Measurements from ENCODE around the gene GTSE1.

Gene GTSE1

DNA sequence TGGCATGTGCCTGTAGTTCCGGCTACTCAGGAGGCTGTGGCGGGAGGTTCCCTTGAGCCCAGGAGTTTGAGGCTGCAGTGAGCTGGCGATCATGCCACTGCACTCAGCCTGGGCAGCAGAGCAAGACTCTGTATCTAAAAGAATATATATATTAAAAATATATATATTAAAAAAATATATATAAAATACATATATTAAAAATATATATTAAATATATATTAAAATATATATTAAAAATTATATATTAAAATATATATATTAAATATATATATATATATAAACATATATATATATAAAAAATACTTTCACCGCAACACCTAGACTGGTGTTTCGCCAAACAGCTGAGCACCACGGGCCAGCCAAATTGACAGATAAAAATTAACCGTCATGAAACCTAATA lies 20.1 kb upstream of the GTSE1 start:
- Histone ChIP-seq H3K4me1 (ENCODE audit: control insufficient read depth in 1 of 2, insufficient read depth in 2 of 2, low read length in 2 of 2) (no peaks in the 10 kb centered on the region), H3K36me3 (ENCODE audit: control insufficient read depth in 1 of 2, insufficient read depth in 2 of 2, low read length in 2 of 2) (peaks cover 69 to 90% of the 10 kb centered on the region in 2 donors), H3K27ac (ENCODE audit: low read length) (no peak overlapping the region), H3K9me3 (ENCODE audit: control insufficient read depth in 1 of 2, low read length in 2 of 2) (no peaks in the 10 kb centered on the region), H3K4me3 (ENCODE audit: low read depth in 1 of 2, low read length in 2 of 2) (no peak overlapping the region), H3K27me3 (ENCODE audit: low read depth, low read length) (no peaks in the 10 kb centered on the region)

DNA sequence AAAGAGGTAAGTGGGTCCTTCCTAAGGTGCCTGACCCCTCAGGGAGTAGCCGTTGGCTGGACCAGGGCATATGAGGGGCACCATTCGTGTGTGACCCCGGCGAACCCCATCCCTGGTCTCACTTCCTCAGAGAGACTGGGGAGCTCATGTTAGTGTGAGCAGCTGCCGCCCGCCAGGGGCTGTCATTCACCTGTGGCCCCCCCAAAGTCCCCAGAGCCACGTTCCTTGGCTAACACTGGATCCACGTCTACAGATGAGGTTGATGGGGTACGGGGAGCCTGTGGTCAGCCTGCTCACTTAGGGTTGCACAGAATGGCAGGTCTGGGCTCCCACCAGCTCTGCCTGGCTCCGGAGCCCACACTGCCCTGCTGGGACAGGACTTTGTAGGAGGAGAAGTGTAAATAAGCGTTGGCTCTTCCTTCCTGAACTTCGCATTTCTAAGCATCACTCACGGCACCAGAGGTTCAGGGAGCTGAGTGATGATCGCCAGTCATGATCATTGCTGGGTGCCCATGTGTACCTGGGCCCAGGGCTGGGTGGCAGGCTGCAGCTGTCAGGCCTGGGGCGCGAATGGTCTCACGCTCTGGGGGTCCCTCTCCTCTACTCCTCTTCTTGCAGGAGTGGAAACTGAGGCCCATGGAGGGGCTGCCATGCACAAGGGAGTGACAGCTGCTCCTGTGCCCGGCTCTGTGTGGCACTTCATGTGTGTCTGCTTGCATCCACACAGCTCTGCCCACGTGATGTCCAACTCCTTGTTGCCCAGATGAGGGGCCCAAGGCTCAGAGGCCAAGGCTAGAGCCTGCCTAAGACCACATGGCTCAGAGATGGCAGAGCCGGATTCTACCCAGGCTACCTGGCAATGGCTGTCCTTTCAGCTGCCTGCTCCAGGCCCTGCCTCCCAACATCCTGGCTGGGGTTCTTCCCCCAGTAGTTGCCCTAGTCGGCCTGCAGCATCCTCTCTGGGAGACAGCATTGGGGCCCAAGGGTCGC lies 17.7 kb upstream of the GTSE1 start:
- H3K4me1 ChIP-seq (ENCODE audit: control insufficient read depth in 1 of 2, insufficient read depth in 2 of 2, low read length in 2 of 2), result no peaks in the 10 kb centered on the region
- H3K36me3 ChIP-seq (ENCODE audit: control insufficient read depth in 1 of 2, insufficient read depth in 2 of 2, low read length in 2 of 2), result peaks cover 67 to 90% of the 10 kb centered on the region in 2 donors
- no peaks in the 10 kb centered on the region for H3K9me3 ChIP-seq (ENCODE audit: control insufficient read depth in 1 of 2, low read length in 2 of 2)
- H3K27ac ChIP-seq (ENCODE audit: low read length), result no peak overlapping the region
- H3K27me3 ChIP-seq (ENCODE audit: low read depth, low read length), result no peaks in the 10 kb centered on the region
- no peak overlapping the region for H3K4me3 ChIP-seq (ENCODE audit: low read depth in 1 of 2, low read length in 2 of 2)

DNA sequence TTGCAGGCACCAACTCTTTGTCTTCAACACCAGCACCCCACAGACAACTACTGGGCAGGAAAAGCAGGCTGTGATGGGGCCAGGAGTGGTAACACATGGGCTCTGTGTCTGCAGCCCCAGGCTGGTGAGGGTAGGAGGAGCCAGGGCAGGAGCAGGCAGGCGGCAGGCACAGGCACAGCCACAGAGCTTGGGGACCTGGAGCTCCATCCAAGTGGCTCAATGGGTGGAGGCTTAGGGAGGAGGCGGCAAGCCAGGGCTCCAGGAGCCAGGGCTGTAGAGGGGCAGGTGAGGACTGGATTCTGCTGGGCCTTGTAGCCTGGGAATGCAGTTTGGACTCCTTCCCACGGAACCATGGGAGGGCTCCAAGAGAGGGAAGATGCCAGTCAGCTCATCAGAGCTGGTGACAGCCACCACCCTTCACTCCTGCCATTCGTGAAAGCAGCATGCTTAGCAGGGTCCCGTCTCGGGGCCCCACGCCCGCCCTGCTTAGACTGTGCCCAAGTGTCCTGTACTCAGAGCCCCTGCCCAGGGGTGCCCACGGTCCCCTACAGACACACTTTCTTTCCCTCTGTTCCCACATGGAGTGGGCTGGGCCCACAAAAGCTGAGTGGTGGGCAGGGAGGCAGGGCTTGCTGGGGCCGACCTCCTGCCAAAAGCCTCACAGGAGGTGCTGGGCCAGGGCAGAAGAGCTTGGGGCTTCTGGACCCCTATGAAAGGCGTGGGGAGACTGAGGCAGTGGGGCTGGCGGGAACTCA lies 16.4 kb upstream of the GTSE1 start:
- peaks cover 71 to 90% of the 10 kb centered on the region in 2 donors for H3K36me3 ChIP-seq (ENCODE audit: control insufficient read depth in 1 of 2, insufficient read depth in 2 of 2, low read length in 2 of 2)
- no peaks in the 10 kb centered on the region for H3K9me3 ChIP-seq (ENCODE audit: control insufficient read depth in 1 of 2, low read length in 2 of 2)
- H3K4me3 ChIP-seq (ENCODE audit: low read depth in 1 of 2, low read length in 2 of 2), result no peak overlapping the region
- no peaks in the 10 kb centered on the region for H3K27me3 ChIP-seq (ENCODE audit: low read depth, low read length)
- no peak overlapping the region for H3K27ac ChIP-seq (ENCODE audit: low read length)
- H3K4me1 ChIP-seq (ENCODE audit: control insufficient read depth in 1 of 2, insufficient read depth in 2 of 2, low read length in 2 of 2), result no peaks in the 10 kb centered on the region

DNA sequence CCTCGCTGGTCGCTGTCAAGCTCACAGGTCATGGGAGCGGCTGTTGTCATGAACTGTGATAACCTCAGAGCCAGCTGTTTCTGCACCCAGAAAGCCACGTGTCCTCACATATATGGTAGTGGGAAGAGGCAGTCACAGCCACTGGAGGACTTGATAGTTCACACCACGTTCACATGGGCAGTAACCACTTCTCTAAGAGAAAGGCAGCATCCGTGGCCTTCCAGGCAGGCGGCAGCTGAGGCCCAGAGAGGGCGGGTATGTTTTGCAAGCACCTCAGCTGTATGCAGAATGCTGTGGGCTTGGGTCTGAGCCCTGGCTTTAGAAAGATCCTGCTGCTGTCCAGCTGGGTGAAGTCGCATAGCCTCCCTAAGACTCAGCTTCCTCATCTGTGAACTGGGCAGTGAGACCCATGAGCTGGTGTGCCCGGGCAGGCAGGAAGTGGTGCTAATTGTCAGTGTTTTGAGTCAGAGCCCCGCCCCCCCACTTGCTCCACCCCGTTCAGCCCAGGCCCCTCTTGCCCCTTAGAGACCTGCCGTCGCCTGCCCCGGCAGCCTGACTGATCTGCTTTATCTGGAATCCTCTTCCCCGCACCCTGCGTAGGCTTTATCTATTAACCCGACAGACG lies 15.6 kb upstream of the GTSE1 start:
- Histone ChIP-seq H3K27ac (ENCODE audit: low read length) (no peak overlapping the region), H3K4me3 (ENCODE audit: low read depth in 1 of 2, low read length in 2 of 2) (no peak overlapping the region), H3K9me3 (ENCODE audit: control insufficient read depth in 1 of 2, low read length in 2 of 2) (no peaks in the 10 kb centered on the region), H3K27me3 (ENCODE audit: low read depth, low read length) (no peaks in the 10 kb centered on the region), H3K4me1 (ENCODE audit: control insufficient read depth in 1 of 2, insufficient read depth in 2 of 2, low read length in 2 of 2) (no peaks in the 10 kb centered on the region), H3K36me3 (ENCODE audit: control insufficient read depth in 1 of 2, insufficient read depth in 2 of 2, low read length in 2 of 2) (peaks cover 64 to 86% of the 10 kb centered on the region in 2 donors)

DNA sequence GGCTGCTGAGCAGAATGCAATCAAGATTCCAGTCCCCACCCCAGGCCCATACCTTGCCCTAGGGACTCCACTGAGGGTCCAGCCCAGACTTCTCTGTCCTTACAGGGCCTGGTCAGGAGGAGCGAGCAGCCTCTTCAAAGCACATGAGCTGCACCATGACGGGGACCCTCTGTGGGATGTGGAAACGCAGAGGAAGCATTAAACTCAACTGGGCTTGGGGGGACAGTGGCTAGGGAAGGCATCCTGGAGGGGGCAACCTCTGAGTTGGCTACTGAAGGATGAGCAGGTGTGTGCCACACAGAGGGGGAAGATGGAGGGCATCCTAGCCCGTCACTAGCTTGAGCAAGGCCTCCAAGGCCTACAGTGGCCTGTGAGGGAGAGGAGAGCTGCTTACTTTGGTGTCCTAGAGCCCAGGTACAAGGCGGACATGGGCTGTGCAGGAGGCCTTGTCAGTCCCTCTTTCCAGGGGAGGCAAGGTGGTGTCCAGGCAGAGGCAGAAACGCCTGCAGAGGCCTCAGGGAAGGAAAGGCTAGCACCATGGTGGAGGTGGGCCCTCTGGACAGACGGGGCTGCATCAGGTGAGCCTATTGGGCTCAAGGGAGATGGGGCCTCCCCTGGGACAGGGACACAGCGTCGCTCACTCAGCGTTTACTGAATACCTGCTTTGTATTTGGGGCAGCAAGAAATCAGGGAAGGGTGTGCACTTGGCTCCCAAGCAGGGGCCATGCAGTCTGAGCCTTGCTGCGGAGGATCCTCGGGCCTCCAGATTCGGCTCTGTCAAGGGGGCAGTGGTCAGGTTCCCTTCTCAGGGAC lies 14.6 kb upstream of the GTSE1 start:
- H3K27ac ChIP-seq (ENCODE audit: low read length), result no peak overlapping the region
- no peaks in the 10 kb centered on the region for H3K9me3 ChIP-seq (ENCODE audit: control insufficient read depth in 1 of 2, low read length in 2 of 2)
- H3K4me1 ChIP-seq (ENCODE audit: control insufficient read depth in 1 of 2, insufficient read depth in 2 of 2, low read length in 2 of 2), result no peaks in the 10 kb centered on the region
- no peak overlapping the region for H3K4me3 ChIP-seq (ENCODE audit: low read depth in 1 of 2, low read length in 2 of 2)
- H3K27me3 ChIP-seq (ENCODE audit: low read depth, low read length), result no peaks in the 10 kb centered on the region
- H3K36me3 ChIP-seq (ENCODE audit: control insufficient read depth in 1 of 2, insufficient read depth in 2 of 2, low read length in 2 of 2), result peaks cover 61 to 88% of the 10 kb centered on the region in 2 donors

DNA sequence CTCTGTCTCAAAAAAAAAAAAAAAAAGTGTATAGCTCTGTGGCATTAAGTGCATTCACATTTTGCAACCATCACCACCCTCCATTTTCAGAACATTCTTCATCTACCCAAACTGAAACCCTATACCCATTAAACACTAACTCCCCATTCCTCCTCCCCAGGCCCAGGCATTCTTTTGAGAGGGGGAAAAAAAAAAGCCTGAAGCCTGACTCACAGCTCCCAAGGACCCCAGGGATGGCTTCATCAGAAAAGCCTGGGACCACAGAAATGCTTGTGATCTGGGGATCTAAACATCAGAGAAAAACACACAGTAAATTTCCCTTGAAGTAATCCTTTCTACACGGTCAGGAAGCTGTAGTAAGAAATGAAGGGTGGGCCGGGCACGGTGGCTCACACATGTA lies 10.7 kb upstream of the GTSE1 start:
- H3K4me1 ChIP-seq (ENCODE audit: control insufficient read depth in 1 of 2, insufficient read depth in 2 of 2, low read length in 2 of 2), result no peaks in the 10 kb centered on the region
- peaks cover 29 to 78% of the 10 kb centered on the region in 2 donors for H3K36me3 ChIP-seq (ENCODE audit: control insufficient read depth in 1 of 2, insufficient read depth in 2 of 2, low read length in 2 of 2)
- H3K27ac ChIP-seq (ENCODE audit: low read length), result no peak overlapping the region
- H3K4me3 ChIP-seq (ENCODE audit: low read depth in 1 of 2, low read length in 2 of 2), result no peak overlapping the region
- no peaks in the 10 kb centered on the region for H3K27me3 ChIP-seq (ENCODE audit: low read depth, low read length)
- H3K9me3 ChIP-seq (ENCODE audit: control insufficient read depth in 1 of 2, low read length in 2 of 2), result no peaks in the 10 kb centered on the region

DNA sequence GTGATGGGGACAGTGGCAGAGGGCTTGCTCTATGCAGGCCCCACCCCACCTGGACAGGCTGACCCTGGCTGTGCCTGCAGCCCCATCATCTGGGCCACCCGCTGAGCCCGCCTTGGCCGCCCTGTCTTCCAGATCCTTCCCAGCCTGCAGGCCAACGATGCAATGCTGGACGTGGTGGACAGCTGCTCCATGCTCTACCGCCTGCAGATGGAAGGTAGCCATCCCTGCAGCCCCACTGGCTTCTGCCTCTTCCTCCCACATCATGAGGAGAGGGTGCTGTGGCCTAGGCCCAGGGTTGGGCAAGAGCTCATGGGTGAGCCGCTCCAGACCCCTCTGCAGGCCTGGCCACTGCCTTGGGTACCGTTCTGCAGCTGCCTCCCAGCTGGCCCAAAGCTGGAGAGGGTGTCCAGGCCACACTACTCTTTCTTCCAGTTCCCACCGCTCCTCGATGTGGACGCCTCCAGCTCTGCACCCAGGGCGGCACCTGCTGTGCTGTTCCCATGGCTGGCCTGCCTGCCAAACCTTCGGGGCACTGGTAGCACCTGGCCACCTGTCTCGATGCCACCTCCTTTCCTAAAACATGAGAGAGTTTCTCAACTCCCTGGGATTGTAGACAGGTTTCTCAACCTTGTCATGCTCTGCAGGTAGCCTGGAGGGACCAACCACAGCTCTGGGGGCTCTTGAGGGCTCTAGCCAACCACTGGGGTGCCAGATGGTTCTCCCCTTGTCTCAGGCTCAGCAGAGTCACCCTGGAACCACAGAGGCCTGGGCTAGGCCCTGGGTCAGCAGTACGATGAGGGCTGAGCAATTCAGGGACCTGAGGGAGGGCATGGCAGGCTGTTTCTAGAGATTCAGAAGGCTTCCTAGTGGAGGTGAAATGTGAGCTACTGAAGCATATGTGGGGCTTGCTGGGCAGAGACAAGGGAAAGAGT lies 9.5 kb upstream of the GTSE1 start:
- Histone ChIP-seq H3K9me3 (ENCODE audit: control insufficient read depth in 1 of 2, low read length in 2 of 2) (no peaks in the 10 kb centered on the region), H3K27ac (ENCODE audit: low read length) (peak overlapping the region; percentile 39), H3K4me1 (ENCODE audit: control insufficient read depth in 1 of 2, insufficient read depth in 2 of 2, low read length in 2 of 2) (no peaks in the 10 kb centered on the region), H3K27me3 (ENCODE audit: low read depth, low read length) (no peaks in the 10 kb centered on the region), H3K4me3 (ENCODE audit: low read depth in 1 of 2, low read length in 2 of 2) (peak overlapping the region in 1 of 2 donors; percentile 23), H3K36me3 (ENCODE audit: control insufficient read depth in 1 of 2, insufficient read depth in 2 of 2, low read length in 2 of 2) (peaks cover 18 to 78% of the 10 kb centered on the region in 2 donors)

DNA sequence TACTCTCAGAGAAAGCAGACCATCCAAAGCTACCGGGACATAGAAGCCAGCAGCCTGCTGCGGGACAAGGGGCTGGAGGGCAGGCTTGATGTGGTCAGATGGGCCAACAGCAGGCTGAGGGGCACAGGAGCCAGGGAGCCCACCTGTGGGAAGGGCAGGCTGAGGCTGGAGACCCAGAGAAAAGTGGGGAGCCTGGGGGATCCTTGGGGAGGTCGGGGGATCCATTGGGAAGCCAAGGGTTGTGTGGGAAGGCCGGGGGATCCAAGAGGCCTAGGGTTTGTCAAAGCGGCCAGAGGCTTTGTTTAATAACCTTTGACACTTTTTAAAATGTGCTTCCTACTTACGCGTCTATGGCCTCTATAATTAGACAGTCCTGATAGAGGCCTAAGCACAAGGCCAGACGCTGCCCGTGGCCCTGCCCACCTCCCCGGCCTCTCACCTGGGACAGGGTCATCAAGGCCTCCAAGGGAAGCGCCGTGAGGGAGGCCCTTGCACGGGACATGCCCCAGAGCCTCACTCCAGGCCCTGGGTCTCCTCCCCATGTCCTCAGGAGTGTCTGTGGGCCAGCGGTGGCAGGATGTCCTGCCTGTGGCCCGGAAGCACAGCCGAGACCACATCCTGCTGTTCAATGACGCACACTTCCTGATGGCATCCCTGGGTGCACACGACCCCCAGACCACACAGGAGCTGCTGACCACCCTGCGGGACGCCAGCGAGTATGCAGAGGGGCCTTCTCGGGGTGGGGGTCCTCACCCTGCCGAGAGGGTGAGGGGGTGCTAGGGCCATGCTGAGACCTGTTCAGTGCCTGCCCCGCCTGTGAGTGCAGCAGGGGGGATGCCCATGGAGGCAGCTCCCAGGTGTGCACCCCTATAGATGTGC lies 8.6 kb upstream of the GTSE1 start:
- H3K27me3 ChIP-seq (ENCODE audit: low read depth, low read length), result no peaks in the 10 kb centered on the region
- H3K36me3 ChIP-seq (ENCODE audit: control insufficient read depth in 1 of 2, insufficient read depth in 2 of 2, low read length in 2 of 2), result peaks cover 23 to 78% of the 10 kb centered on the region in 2 donors
- H3K9me3 ChIP-seq (ENCODE audit: control insufficient read depth in 1 of 2, low read length in 2 of 2), result no peaks in the 10 kb centered on the region
- H3K27ac ChIP-seq (ENCODE audit: low read length), result peak overlapping the region; percentile 39
- peak overlapping the region in 1 of 2 donors; percentile 23 for H3K4me3 ChIP-seq (ENCODE audit: low read depth in 1 of 2, low read length in 2 of 2)
- no peaks in the 10 kb centered on the region for H3K4me1 ChIP-seq (ENCODE audit: control insufficient read depth in 1 of 2, insufficient read depth in 2 of 2, low read length in 2 of 2)

DNA sequence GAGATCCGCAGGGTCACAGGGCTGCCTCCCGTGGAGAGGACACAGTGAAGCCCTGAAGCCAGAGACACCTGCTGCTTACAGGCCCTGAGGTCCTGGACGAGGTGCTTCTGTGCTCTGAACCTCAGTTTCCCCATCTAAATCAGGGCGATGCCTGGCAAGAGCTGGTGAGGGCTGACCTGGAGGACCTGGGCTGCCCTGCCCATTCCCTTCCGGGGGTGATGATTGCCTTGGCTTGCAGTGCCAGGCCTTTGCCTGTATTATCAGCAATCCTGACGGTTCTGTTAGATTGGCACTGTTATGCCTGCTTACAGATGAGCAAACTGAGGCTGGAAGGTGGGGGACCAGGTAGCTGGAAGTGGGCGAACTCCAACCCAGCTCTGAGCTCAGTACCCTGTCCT lies 7.8 kb upstream of the GTSE1 start:
- no peaks in the 10 kb centered on the region for H3K27me3 ChIP-seq (ENCODE audit: low read depth, low read length)
- no peaks in the 10 kb centered on the region for H3K4me1 ChIP-seq (ENCODE audit: control insufficient read depth in 1 of 2, insufficient read depth in 2 of 2, low read length in 2 of 2)
- H3K36me3 ChIP-seq (ENCODE audit: control insufficient read depth in 1 of 2, insufficient read depth in 2 of 2, low read length in 2 of 2), result peaks cover 24 to 76% of the 10 kb centered on the region in 2 donors
- no peak overlapping the region for H3K27ac ChIP-seq (ENCODE audit: low read length)
- H3K4me3 ChIP-seq (ENCODE audit: low read depth in 1 of 2, low read length in 2 of 2), result no peak overlapping the region
- no peaks in the 10 kb centered on the region for H3K9me3 ChIP-seq (ENCODE audit: control insufficient read depth in 1 of 2, low read length in 2 of 2)

Measured in muscle layer of duodenum (tissue), 2 donors.